Measurements from ENCODE around the gene RUNX1. TPM values are rescaled to one million over a fixed set of nuclear protein-coding genes. Genes with fewer than 3 reads are reported as not detected.

RUNX1 gene
- total RNA-seq, 1 donor from 2014 or later = 18.7 TPM

GRCh38 chr21:34935898-34936297 lies 113.2 kb downstream of the RUNX1 start:
- no peak for TF ChIP-seq CTCF (IDR thresholded peaks at IDR 0.05; ENCODE audit: unreplicated experiment)
- no peaks in the 10 kb centered on the region for H3K4me1 Mint-ChIP-seq (ENCODE audit: unreplicated experiment)
- H3K9me3 Mint-ChIP-seq (ENCODE audit: unreplicated experiment) = no peaks in the 10 kb centered on the region
- H3K4me3 Mint-ChIP-seq (ENCODE audit: unreplicated experiment) = no peak overlapping the region
- no peaks in the 10 kb centered on the region for H3K27me3 Mint-ChIP-seq (ENCODE audit: unreplicated experiment)
- H3K27ac Mint-ChIP-seq (ENCODE audit: unreplicated experiment) = no peak overlapping the region
- no peak for DNase-seq (ENCODE audit: low spot score)
- no peaks in the 10 kb centered on the region for H3K36me3 Mint-ChIP-seq (ENCODE audit: low read depth, unreplicated experiment)

- Mint-ChIP-seq H3K36me3 (ENCODE audit: low read depth, unreplicated experiment) (no peaks in the 10 kb centered on the region), H3K9me3 (ENCODE audit: unreplicated experiment) (no peaks in the 10 kb centered on the region), H3K27ac (ENCODE audit: unreplicated experiment) (no peak overlapping the region), H3K4me3 (ENCODE audit: unreplicated experiment) (no peak overlapping the region), H3K4me1 (ENCODE audit: unreplicated experiment) (no peaks in the 10 kb centered on the region), H3K27me3 (ENCODE audit: unreplicated experiment) (no peaks in the 10 kb centered on the region)
- no peak for DNase-seq (ENCODE audit: low spot score)
- no peak for TF ChIP-seq CTCF (IDR thresholded peaks at IDR 0.05; ENCODE audit: unreplicated experiment)
Observed at GRCh38 chr21:34935452-34935851, 113.7 kb downstream of the RUNX1 start.

GRCh38 chr21:34934350-34934749 lies 114.8 kb downstream of the RUNX1 start:
- TF ChIP-seq CTCF (IDR thresholded peaks at IDR 0.05; ENCODE audit: unreplicated experiment) = no peak
- Mint-ChIP-seq H3K9me3 (ENCODE audit: unreplicated experiment) (no peaks in the 10 kb centered on the region), H3K27ac (ENCODE audit: unreplicated experiment) (no peak overlapping the region), H3K4me1 (ENCODE audit: unreplicated experiment) (no peaks in the 10 kb centered on the region), H3K36me3 (ENCODE audit: low read depth, unreplicated experiment) (no peaks in the 10 kb centered on the region), H3K4me3 (ENCODE audit: unreplicated experiment) (no peak overlapping the region), H3K27me3 (ENCODE audit: unreplicated experiment) (no peaks in the 10 kb centered on the region)
- no peak for DNase-seq (ENCODE audit: low spot score)

GRCh38 chr21:34933609-34934335 lies 115.3 kb downstream of the RUNX1 start:
- H3K27me3 Mint-ChIP-seq (ENCODE audit: unreplicated experiment) = no peaks in the 10 kb centered on the region
- no peaks in the 10 kb centered on the region for H3K4me1 Mint-ChIP-seq (ENCODE audit: unreplicated experiment)
- no peak for DNase-seq (ENCODE audit: low spot score)
- no peak overlapping the region for H3K27ac Mint-ChIP-seq (ENCODE audit: unreplicated experiment)
- no peak overlapping the region for H3K4me3 Mint-ChIP-seq (ENCODE audit: unreplicated experiment)
- no peak for TF ChIP-seq CTCF (IDR thresholded peaks at IDR 0.05; ENCODE audit: unreplicated experiment)
- no peaks in the 10 kb centered on the region for H3K36me3 Mint-ChIP-seq (ENCODE audit: low read depth, unreplicated experiment)
- H3K9me3 Mint-ChIP-seq (ENCODE audit: unreplicated experiment) = no peaks in the 10 kb centered on the region

- no peak for TF ChIP-seq CTCF (IDR thresholded peaks at IDR 0.05; ENCODE audit: unreplicated experiment)
Observed at GRCh38 chr21:34932233-34932632, 116.9 kb downstream of the RUNX1 start.

More at GRCh38 chr21:34932233-34932632, 116.9 kb downstream of the RUNX1 start:
- Mint-ChIP-seq H3K27ac (ENCODE audit: unreplicated experiment) (no peak overlapping the region), H3K9me3 (ENCODE audit: unreplicated experiment) (no peaks in the 10 kb centered on the region), H3K4me1 (ENCODE audit: unreplicated experiment) (no peaks in the 10 kb centered on the region), H3K36me3 (ENCODE audit: low read depth, unreplicated experiment) (no peaks in the 10 kb centered on the region), H3K27me3 (ENCODE audit: unreplicated experiment) (no peaks in the 10 kb centered on the region), H3K4me3 (ENCODE audit: unreplicated experiment) (no peak overlapping the region)
- no peak for DNase-seq (ENCODE audit: low spot score)
